GM18951 (cell line): ENCODE data around the gene DPP6.

Experiments used
- POLR2A ChIP-seq: IDR thresholded peaks from 4 replicates; pipeline ENCODE4 v1.6.1; 2011; ENCODE audit warnings: mild to moderate bottlenecking; ENCODE audit not compliant: insufficient read length, insufficient read depth; ENCODE audit errors: extremely low read depth
- in situ Hi-C: fragments of 300-500 bp; cut with MboI; formaldehyde crosslinking; loops from one replicate; pipeline ENCODE4 v1.12.0; 2022; ENCODE audit warnings: low sequenced_read_pairs, mixed read lengths, inconsistent platforms; ENCODE audit not compliant: unreplicated experiment

Gene DPP6

GRCh38 chr7:154519229-154519628 is 467.0 kb downstream of the DPP6 start:
- in situ Hi-C loops, result no loop called here
- no peak for TF ChIP-seq POLR2A

GRCh38 chr7:154530136-154530535 is 477.9 kb downstream of the DPP6 start:
- TF ChIP-seq POLR2A, result no peak
- in situ Hi-C loops, result no loop called here

- TF ChIP-seq POLR2A, result no peak
- in situ Hi-C loops, result no loop called here
Measured at GRCh38 chr7:154532771-154533170, 480.6 kb downstream of the DPP6 start.

- TF ChIP-seq POLR2A, result no peak
Measured at GRCh38 chr7:154540596-154540995, 488.4 kb downstream of the DPP6 start.

GRCh38 chr7:154541606-154542005 is 489.4 kb downstream of the DPP6 start:
- in situ Hi-C loops, result no loop called here

More at GRCh38 chr7:154540596-154540995, 488.4 kb downstream of the DPP6 start:
- in situ Hi-C loops, result no loop called here

GRCh38 chr7:154546946-154547587 is 494.9 kb downstream of the DPP6 start:
- in situ Hi-C loops, result no loop called here
- no peak for TF ChIP-seq POLR2A

More at GRCh38 chr7:154541606-154542005, 489.4 kb downstream of the DPP6 start:
- no peak for TF ChIP-seq POLR2A

- in situ Hi-C loops, result no loop called here
Measured at GRCh38 chr7:154553711-154554265, 501.6 kb downstream of the DPP6 start.

GRCh38 chr7:154559454-154559853 is 507.3 kb downstream of the DPP6 start:
- no peak for TF ChIP-seq POLR2A
- in situ Hi-C loops, result no loop called here

More at GRCh38 chr7:154553711-154554265, 501.6 kb downstream of the DPP6 start:
- no peak for TF ChIP-seq POLR2A

- TF ChIP-seq POLR2A, result no peak
- in situ Hi-C loops, result no loop called here
Measured at GRCh38 chr7:154564676-154565075, 512.5 kb downstream of the DPP6 start.

- in situ Hi-C loops, result no loop called here
- TF ChIP-seq POLR2A, result no peak
Measured at GRCh38 chr7:154566877-154567276, 514.7 kb downstream of the DPP6 start.

- no peak for TF ChIP-seq POLR2A
Measured at GRCh38 chr7:154568346-154568745, 516.1 kb downstream of the DPP6 start.

GRCh38 chr7:154569916-154570315 is 517.7 kb downstream of the DPP6 start:
- in situ Hi-C loops, result no loop called here
- no peak for TF ChIP-seq POLR2A

More at GRCh38 chr7:154568346-154568745, 516.1 kb downstream of the DPP6 start:
- in situ Hi-C loops, result no loop called here

- no peak for TF ChIP-seq POLR2A
Measured at GRCh38 chr7:154571772-154572171, 519.6 kb downstream of the DPP6 start.

GRCh38 chr7:154574235-154574634 is 522.0 kb downstream of the DPP6 start:
- TF ChIP-seq POLR2A, result no peak
- in situ Hi-C loops, result no loop called here

More at GRCh38 chr7:154571772-154572171, 519.6 kb downstream of the DPP6 start:
- in situ Hi-C loops, result no loop called here
